Nephron progenitor cell (in vitro differentiated cells): Measurements from ENCODE around the gene DNAAF5.

Experiments
- DNase-seq: peaks from one replicate; pipeline ENCODE4 v3.0.0; 2021
- H3K27ac Mint-ChIP-seq: 2 replicates; pipeline ENCODE4 v1.8.0; 2021; ENCODE audit warnings: mild to moderate bottlenecking, moderate library complexity, mixed read lengths
- H3K27me3 Mint-ChIP-seq: 2 replicates; pipeline ENCODE4 v1.8.0; 2021; ENCODE audit warnings: mild to moderate bottlenecking, low read depth, mixed read lengths; ENCODE audit not compliant: poor library complexity
- H3K36me3 Mint-ChIP-seq: 2 replicates; pipeline ENCODE4 v1.8.0; 2021; ENCODE audit warnings: low read depth, mixed read lengths
- H3K4me1 Mint-ChIP-seq: 2 replicates; pipeline ENCODE4 v1.8.0; 2021; ENCODE audit warnings: mixed read lengths
- H3K4me3 Mint-ChIP-seq: 2 replicates; pipeline ENCODE4 v1.8.0; 2021; ENCODE audit warnings: mild to moderate bottlenecking, moderate library complexity, mixed read lengths
- H3K9me3 Mint-ChIP-seq: 2 replicates; pipeline ENCODE4 v1.8.0; 2021; ENCODE audit warnings: mild to moderate bottlenecking, moderate library complexity, mixed read lengths
- CTCF ChIP-seq: fragments of 200-600 bp; sonication (generic); IDR thresholded peaks from 2 replicates; pipeline ENCODE4 v1.5.0; 2021; ENCODE audit warnings: antibody characterized with exemption

The DNAAF5 gene

GRCh38 chr7:774161-775109 is 47.9 kb downstream of the DNAAF5 start:
- peak; percentile 99 for TF ChIP-seq CTCF
- H3K4me1 Mint-ChIP-seq, result peaks cover 16% of the 10 kb centered on the region
- H3K27me3 Mint-ChIP-seq, result no peaks in the 10 kb centered on the region
- DNase-seq, result peak; percentile 85
- no peaks in the 10 kb centered on the region for H3K9me3 Mint-ChIP-seq
- H3K4me3 Mint-ChIP-seq, result no peak overlapping the region
- H3K27ac Mint-ChIP-seq, result no peak overlapping the region
- peaks cover 29% of the 10 kb centered on the region for H3K36me3 Mint-ChIP-seq

GRCh38 chr7:776381-776780 is 49.9 kb downstream of the DNAAF5 start:
- H3K4me1 Mint-ChIP-seq, result peaks cover 5% of the 10 kb centered on the region
- no peaks in the 10 kb centered on the region for H3K9me3 Mint-ChIP-seq
- no peak overlapping the region for H3K27ac Mint-ChIP-seq
- no peaks in the 10 kb centered on the region for H3K27me3 Mint-ChIP-seq
- no peak for DNase-seq
- no peak overlapping the region for H3K4me3 Mint-ChIP-seq
- peaks cover 47% of the 10 kb centered on the region for H3K36me3 Mint-ChIP-seq
- no peak for TF ChIP-seq CTCF

GRCh38 chr7:776992-777727 is 50.7 kb downstream of the DNAAF5 start:
- Mint-ChIP-seq H3K36me3 (peaks cover 54% of the 10 kb centered on the region), H3K4me1 (no peaks in the 10 kb centered on the region), H3K4me3 (no peak overlapping the region), H3K27me3 (no peaks in the 10 kb centered on the region), H3K9me3 (no peaks in the 10 kb centered on the region), H3K27ac (peak overlapping the region; percentile 58)
- no peak for DNase-seq
- no peak for TF ChIP-seq CTCF

- DNase-seq, result no peak
- H3K36me3 Mint-ChIP-seq, result peaks cover 60% of the 10 kb centered on the region
- no peak for TF ChIP-seq CTCF
- H3K4me3 Mint-ChIP-seq, result no peak overlapping the region
- no peaks in the 10 kb centered on the region for H3K27me3 Mint-ChIP-seq
- no peaks in the 10 kb centered on the region for H3K9me3 Mint-ChIP-seq
- peak overlapping the region; percentile 58 for H3K27ac Mint-ChIP-seq
- H3K4me1 Mint-ChIP-seq, result no peaks in the 10 kb centered on the region
Measured at GRCh38 chr7:777728-778078, 51.2 kb downstream of the DNAAF5 start.

DNA sequence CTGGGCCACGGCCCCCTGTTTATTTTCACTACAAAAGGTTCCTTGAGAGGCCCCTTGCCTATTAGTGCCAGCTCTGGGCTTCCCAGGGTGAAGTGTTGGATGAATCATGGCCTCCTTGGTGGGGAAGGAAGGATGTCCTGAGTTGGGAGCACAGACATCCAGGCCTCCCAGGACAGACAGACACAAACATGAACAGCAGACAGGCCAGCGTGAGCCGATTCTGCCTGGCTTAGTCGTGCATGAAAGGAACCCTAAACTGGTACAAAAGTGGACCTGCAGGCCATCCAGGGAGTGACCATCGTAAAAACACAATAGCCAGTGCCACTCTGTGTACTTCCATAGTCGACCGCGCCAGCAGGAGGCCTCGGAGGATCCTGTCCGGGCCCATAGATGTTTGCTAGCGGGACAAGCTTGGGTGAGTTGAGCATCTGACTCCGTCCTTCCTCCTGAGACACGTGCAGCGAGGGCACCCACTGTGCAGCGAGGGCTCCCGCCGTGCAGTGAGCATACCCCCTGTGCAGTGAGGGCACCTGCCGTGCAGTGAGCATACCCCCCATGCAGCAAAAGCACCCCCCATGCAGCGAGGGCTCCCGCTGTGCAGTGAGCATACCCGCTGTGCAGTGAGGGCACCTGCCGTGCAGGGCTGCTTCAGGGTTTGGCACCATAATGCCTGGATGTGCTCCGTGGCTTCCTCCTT is 51.9 kb downstream of the DNAAF5 start:
- H3K4me1 Mint-ChIP-seq, result no peaks in the 10 kb centered on the region
- DNase-seq, result no peak
- H3K27me3 Mint-ChIP-seq, result no peaks in the 10 kb centered on the region
- no peak for TF ChIP-seq CTCF
- no peaks in the 10 kb centered on the region for H3K9me3 Mint-ChIP-seq
- H3K27ac Mint-ChIP-seq, result no peak overlapping the region
- H3K4me3 Mint-ChIP-seq, result no peak overlapping the region
- peaks cover 67% of the 10 kb centered on the region for H3K36me3 Mint-ChIP-seq
